ENCODE data around the gene GPR161. TPM values are rescaled to one million over a fixed set of nuclear protein-coding genes. Genes with fewer than 3 reads are reported as not detected.

The GPR161 gene
- polyA plus RNA-seq, 1 donor (not counting 4 experiments of a cell fraction or from before 2014, with no cell fraction given) = 7.8 TPM

- Histone ChIP-seq H3K27me3 (ENCODE audit: control insufficient read depth, extremely low read depth, insufficient read depth, low read length) (no peaks in the 10 kb centered on the region), H3K9ac (ENCODE audit: control insufficient read depth, extremely low read depth, insufficient read depth, low read length) (no peak overlapping the region), H3K4me2 (ENCODE audit: control insufficient read depth, extremely low read depth, insufficient read depth, low read depth, low read length) (no peak overlapping the region), H3K36me3 (ENCODE audit: control insufficient read depth in 2 of 2, extremely low read depth in 1 of 2, insufficient read depth in 2 of 2, low read length in 2 of 2) (peaks cover 0 to 2% of the 10 kb centered on the region in 2 experiments), H3K4me1 (ENCODE audit: control insufficient read depth, extremely low read depth, insufficient read depth, low read length) (no peaks in the 10 kb centered on the region), H3K79me2 (ENCODE audit: control insufficient read depth, insufficient read depth, low read length) (no peaks in the 10 kb centered on the region), H3K9me1 (ENCODE audit: control insufficient read depth, extremely low read depth, insufficient read depth, low read length) (no peaks in the 10 kb centered on the region), H3K9me3 (ENCODE audit: control insufficient read depth, low read depth, low read length) (no peaks in the 10 kb centered on the region), H3K27ac (ENCODE audit: control insufficient read depth, insufficient read depth, low read length) (no peak overlapping the region), H4K20me1 (ENCODE audit: control insufficient read depth, extremely low read depth, insufficient read depth, low read length) (no peaks in the 10 kb centered on the region), H2AFZ (ENCODE audit: control insufficient read depth, low read length) (no peak overlapping the region), H3K4me3 (ENCODE audit: control insufficient read depth in 2 of 3, extremely low read depth in 1 of 3, insufficient read depth in 2 of 3, low read depth in 1 of 3, low read length in 3 of 3) (no peak overlapping the region)
- TF ChIP-seq, protein P1, sequence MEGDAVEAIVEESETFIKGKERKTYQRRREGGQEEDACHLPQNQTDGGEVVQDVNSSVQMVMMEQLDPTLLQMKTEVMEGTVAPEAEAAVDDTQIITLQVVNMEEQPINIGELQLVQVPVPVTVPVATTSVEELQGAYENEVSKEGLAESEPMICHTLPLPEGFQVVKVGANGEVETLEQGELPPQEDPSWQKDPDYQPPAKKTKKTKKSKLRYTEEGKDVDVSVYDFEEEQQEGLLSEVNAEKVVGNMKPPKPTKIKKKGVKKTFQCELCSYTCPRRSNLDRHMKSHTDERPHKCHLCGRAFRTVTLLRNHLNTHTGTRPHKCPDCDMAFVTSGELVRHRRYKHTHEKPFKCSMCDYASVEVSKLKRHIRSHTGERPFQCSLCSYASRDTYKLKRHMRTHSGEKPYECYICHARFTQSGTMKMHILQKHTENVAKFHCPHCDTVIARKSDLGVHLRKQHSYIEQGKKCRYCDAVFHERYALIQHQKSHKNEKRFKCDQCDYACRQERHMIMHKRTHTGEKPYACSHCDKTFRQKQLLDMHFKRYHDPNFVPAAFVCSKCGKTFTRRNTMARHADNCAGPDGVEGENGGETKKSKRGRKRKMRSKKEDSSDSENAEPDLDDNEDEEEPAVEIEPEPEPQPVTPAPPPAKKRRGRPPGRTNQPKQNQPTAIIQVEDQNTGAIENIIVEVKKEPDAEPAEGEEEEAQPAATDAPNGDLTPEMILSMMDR (optimal IDR thresholded peaks at IDR 0.05 in 1 of 3, IDR thresholded peaks at IDR 0.05 in 1 of 3, conservative IDR thresholded peaks at IDR 0.05 in 1 of 3; ENCODE audit: extremely low read depth in 1 of 3, insufficient read depth in 2 of 3, low read length in 3 of 3) = no peak
- TF ChIP-seq EZH2 (IDR thresholded peaks at IDR 0.05; ENCODE audit: low read length) = no peak
- dilution Hi-C loops (cut with MboI; ENCODE audit: extremely low pct_ligation_motif_present, low sequenced_read_pairs) = no loop called here
- no peak for DNase-seq (ENCODE audit: low read depth, low spot score)
- FAIRE-seq = no peak
Observed at GRCh38 chr1:168032029-168032428, 104.7 kb downstream of the GPR161 start.

- FAIRE-seq = no peak
- TF ChIP-seq, protein P1 (optimal IDR thresholded peaks at IDR 0.05 in 1 of 3, IDR thresholded peaks at IDR 0.05 in 1 of 3, conservative IDR thresholded peaks at IDR 0.05 in 1 of 3; ENCODE audit: extremely low read depth in 1 of 3, insufficient read depth in 2 of 3, low read length in 3 of 3) = no peak
- no peak for TF ChIP-seq EZH2 (IDR thresholded peaks at IDR 0.05; ENCODE audit: low read length)
- Histone ChIP-seq H3K27ac (ENCODE audit: control insufficient read depth, insufficient read depth, low read length) (no peak overlapping the region), H3K9me3 (ENCODE audit: control insufficient read depth, low read depth, low read length) (no peaks in the 10 kb centered on the region), H3K36me3 (ENCODE audit: control insufficient read depth in 2 of 2, extremely low read depth in 1 of 2, insufficient read depth in 2 of 2, low read length in 2 of 2) (peaks cover 0 to 2% of the 10 kb centered on the region in 2 experiments), H3K9ac (ENCODE audit: control insufficient read depth, extremely low read depth, insufficient read depth, low read length) (no peak overlapping the region), H2AFZ (ENCODE audit: control insufficient read depth, low read length) (no peak overlapping the region), H3K79me2 (ENCODE audit: control insufficient read depth, insufficient read depth, low read length) (no peaks in the 10 kb centered on the region), H3K4me2 (ENCODE audit: control insufficient read depth, extremely low read depth, insufficient read depth, low read depth, low read length) (no peak overlapping the region), H3K4me3 (ENCODE audit: control insufficient read depth in 2 of 3, extremely low read depth in 1 of 3, insufficient read depth in 2 of 3, low read depth in 1 of 3, low read length in 3 of 3) (no peak overlapping the region), H4K20me1 (ENCODE audit: control insufficient read depth, extremely low read depth, insufficient read depth, low read length) (no peaks in the 10 kb centered on the region), H3K27me3 (ENCODE audit: control insufficient read depth, extremely low read depth, insufficient read depth, low read length) (no peaks in the 10 kb centered on the region), H3K4me1 (ENCODE audit: control insufficient read depth, extremely low read depth, insufficient read depth, low read length) (no peaks in the 10 kb centered on the region), H3K9me1 (ENCODE audit: control insufficient read depth, extremely low read depth, insufficient read depth, low read length) (no peaks in the 10 kb centered on the region)
- no peak for DNase-seq (ENCODE audit: low read depth, low spot score)
- dilution Hi-C loops (cut with MboI; ENCODE audit: extremely low pct_ligation_motif_present, low sequenced_read_pairs) = no loop called here
Observed at GRCh38 chr1:168031627-168032026, 105.1 kb downstream of the GPR161 start.
